HepG2 (cell line): Measurements from ENCODE around the gene NEDD4L. TPM values are rescaled to one million over a fixed set of nuclear protein-coding genes. Genes with fewer than 3 reads are reported as not detected.

ENCODE experiments used
- CCDC6 ChIP-seq: sonication (generic); formaldehyde crosslinking; IDR thresholded peaks from 2 replicates; pipeline ENCODE4 v1.8.1; 2022; ENCODE audit warnings: mild to moderate bottlenecking, missing genetic modification reagents, moderate library complexity
- CREM ChIP-seq, 2 experiments: sonication (generic) in 1 of 2; formaldehyde crosslinking in 1 of 2; IDR thresholded peaks; 2 replicates each; pipeline versions ENCODE4 v1.4.0 to v1.6.1; 2016 to 2020; ENCODE audit warnings: antibody characterized with exemption in 1 of 2, mild to moderate bottlenecking in 1 of 2, missing genetic modification reagents in 1 of 2
- ELF1 ChIP-seq: sonication (generic); formaldehyde crosslinking; IDR thresholded peaks from 2 replicates; pipeline ENCODE4 v1.4.0; 2020; ENCODE audit warnings: missing genetic modification reagents
- ELF3 ChIP-seq: IDR thresholded peaks from 2 replicates; pipeline ENCODE4 v1.6.1; 2016; ENCODE audit warnings: missing genetic modification reagents, missing compliant biosample characterization
- FOSL2 ChIP-seq: sonication (generic); formaldehyde crosslinking; IDR thresholded peaks from 2 replicates; pipeline ENCODE4 v1.4.0; 2020; ENCODE audit warnings: missing genetic modification reagents
- FOXO1 ChIP-seq: sonication (generic); formaldehyde crosslinking; IDR thresholded peaks from 2 replicates; pipeline ENCODE4 v1.4.0; 2020; ENCODE audit warnings: missing genetic modification reagents
- FOXP1 ChIP-seq, 2 experiments: fragments of 450-650 bp in 1 of 2; IDR thresholded peaks; 2 replicates each; pipeline ENCODE4 v1.6.1; 2017 to 2018; ENCODE audit warnings: antibody characterized with exemption in 1 of 2
- HDAC2 ChIP-seq: sonication (generic); formaldehyde crosslinking; IDR thresholded peaks from 2 replicates; pipeline ENCODE4 v1.4.0; 2020; ENCODE audit warnings: missing genetic modification reagents
- HNF4A ChIP-seq: sonication (generic); formaldehyde crosslinking; IDR thresholded peaks from 2 replicates; pipeline ENCODE4 v1.4.0; 2020; ENCODE audit warnings: missing genetic modification reagents
- KAT7 ChIP-seq: IDR thresholded peaks from 2 replicates; pipeline ENCODE4 v1.6.1; 2018; ENCODE audit warnings: borderline replicate concordance, missing compliant biosample characterization
- KLF6 ChIP-seq: IDR thresholded peaks from 2 replicates; pipeline ENCODE4 v1.8.0; 2016; ENCODE audit warnings: missing biosample characterization, missing genetic modification reagents
- MAX ChIP-seq: IDR thresholded peaks from 2 replicates; pipeline ENCODE4 v1.6.1; 2012; ENCODE audit warnings: inconsistent platforms
- MTA1 ChIP-seq: sonication (generic); formaldehyde crosslinking; IDR thresholded peaks from 2 replicates; pipeline ENCODE4 v1.4.0; 2020; ENCODE audit warnings: missing genetic modification reagents, mild to moderate bottlenecking, borderline replicate concordance
- NFYC ChIP-seq: IDR thresholded peaks from 2 replicates; pipeline ENCODE4 v1.6.1; 2016; ENCODE audit warnings: missing genetic modification reagents, missing compliant biosample characterization
- PAXIP1 ChIP-seq: sonication (generic); formaldehyde crosslinking; conservative IDR thresholded peaks from 2 replicates; pipeline ENCODE4 v1.4.0; 2020; ENCODE audit warnings: mild to moderate bottlenecking, missing genetic modification reagents, moderate library complexity
- RXRA ChIP-seq: sonication (generic); formaldehyde crosslinking; IDR thresholded peaks from 2 replicates; pipeline ENCODE4 v1.5.1; 2020; ENCODE audit warnings: missing genetic modification reagents
- SOX5 ChIP-seq: IDR thresholded peaks from 2 replicates; pipeline ENCODE4 v1.6.1; 2016; ENCODE audit warnings: borderline replicate concordance
- SOX6 ChIP-seq, 2 experiments: fragments of 450-650 bp in 1 of 2; sonication (generic) in 1 of 2; formaldehyde crosslinking in 1 of 2; IDR thresholded peaks; 2 replicates each; pipeline versions ENCODE4 v1.4.0 to v1.6.1; 2017 to 2020; ENCODE audit warnings: antibody characterized with exemption in 1 of 2, mild to moderate bottlenecking in 1 of 2, missing genetic modification reagents in 1 of 2
- SSRP1 ChIP-seq: IDR thresholded peaks from 2 replicates; pipeline ENCODE4 v1.6.1; 2016; ENCODE audit warnings: control low read depth
- TFE3 ChIP-seq: IDR thresholded peaks from 2 replicates; pipeline ENCODE4 v1.6.1; 2016
- ZNF207 ChIP-seq: fragments of 450-650 bp; IDR thresholded peaks from 2 replicates; pipeline ENCODE4 v1.6.1; 2016; ENCODE audit warnings: antibody characterized with exemption, borderline replicate concordance
- ZNF790 ChIP-seq: sonication (generic); formaldehyde crosslinking; IDR thresholded peaks from 2 replicates; pipeline ENCODE4 v1.8.0; 2022; ENCODE audit warnings: missing genetic modification reagents, mild to moderate bottlenecking, borderline replicate concordance
- polyA plus RNA-seq, 8 experiments: library from polyadenylated mRNA; depleted of rRNA in 3 of 8; stranded (reverse) in 7 of 8; unstranded in 1 of 8; fragments of >200 nt; fragmentation: Illumina TruSeq in 4 of 8; extraction: Trizol in 4 of 8; gene quantifications; 2 replicates each; pipeline versions ENCODE4 v1.2.1 to v1.2.3, GENCODE V29; 2011 to 2016; ENCODE audit warnings: low read depth in 4 of 8, missing spikeins in 1 of 8, mixed read lengths in 1 of 8; ENCODE audit not compliant: insufficient read depth in 1 of 8
- total RNA-seq, 5 experiments: library from RNA; depleted of rRNA; stranded (reverse); fragments of >200 nt; fragmentation: Illumina TruSeq; extraction: Trizol; gene quantifications; 2 replicates each; pipeline ENCODE4 v1.2.3, GENCODE V29; 2016; ENCODE audit warnings: low read depth in 1 of 5
- TF ChIP-seq, protein P1 (sequence below): sonication (generic); formaldehyde crosslinking; IDR thresholded peaks from 2 replicates; pipeline ENCODE4 v1.4.0; 2020; ENCODE audit warnings: missing genetic modification reagents

NEDD4L gene
- total and polyA plus RNA-seq, 2 of the 13 experiments (the other 11 are each of a cell fraction or from before 2014, with no cell fraction given), result 168 to 390 TPM

- peak; percentile 12 for TF ChIP-seq PAXIP1 (CRISPR knock-in tag)
- TF ChIP-seq SSRP1 (CRISPR knock-in tag), result peak; percentile 83; the same call in 1 of the 2 replicates
- peak; percentile 29; the same call in 1 of the 2 replicates for TF ChIP-seq RXRA
- no peak for TF ChIP-seq ELF1 (CRISPR knock-in tag)
- TF ChIP-seq KAT7 (CRISPR knock-in tag), result no peak
- 0 out of 2 replicates have a peak, but pooled peaks have one; percentile 8 for TF ChIP-seq ELF3 (CRISPR knock-in tag)
- TF ChIP-seq SOX6 (IDR thresholded peaks at IDR 0.05), result no peak
- peak; percentile 96 for TF ChIP-seq SOX6 (CRISPR knock-in tag; IDR thresholded peaks at IDR 0.05)
- no peak for TF ChIP-seq NFYC (CRISPR knock-in tag)
- no peak for TF ChIP-seq CCDC6 (CRISPR knock-in tag)
- TF ChIP-seq MTA1 (CRISPR knock-in tag), result no peak
- TF ChIP-seq, protein P1, sequence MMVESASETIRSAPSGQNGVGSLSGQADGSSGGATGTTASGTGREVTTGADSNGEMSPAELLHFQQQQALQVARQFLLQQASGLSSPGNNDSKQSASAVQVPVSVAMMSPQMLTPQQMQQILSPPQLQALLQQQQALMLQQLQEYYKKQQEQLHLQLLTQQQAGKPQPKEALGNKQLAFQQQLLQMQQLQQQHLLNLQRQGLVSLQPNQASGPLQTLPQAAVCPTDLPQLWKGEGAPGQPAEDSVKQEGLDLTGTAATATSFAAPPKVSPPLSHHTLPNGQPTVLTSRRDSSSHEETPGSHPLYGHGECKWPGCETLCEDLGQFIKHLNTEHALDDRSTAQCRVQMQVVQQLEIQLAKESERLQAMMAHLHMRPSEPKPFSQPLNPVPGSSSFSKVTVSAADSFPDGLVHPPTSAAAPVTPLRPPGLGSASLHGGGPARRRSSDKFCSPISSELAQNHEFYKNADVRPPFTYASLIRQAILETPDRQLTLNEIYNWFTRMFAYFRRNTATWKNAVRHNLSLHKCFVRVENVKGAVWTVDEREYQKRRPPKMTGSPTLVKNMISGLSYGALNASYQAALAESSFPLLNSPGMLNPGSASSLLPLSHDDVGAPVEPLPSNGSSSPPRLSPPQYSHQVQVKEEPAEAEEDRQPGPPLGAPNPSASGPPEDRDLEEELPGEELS, result 0 out of 2 replicates have a peak, but pooled peaks have one; percentile 43
- peak; percentile 32; the same call in 1 of the 2 replicates for TF ChIP-seq FOXO1
- peak; percentile 78 for TF ChIP-seq HNF4A (CRISPR knock-in tag)
- peak; percentile 49; the same call in 1 of the 2 replicates for TF ChIP-seq FOSL2 (CRISPR knock-in tag)
- no peak for TF ChIP-seq KLF6 (CRISPR knock-in tag)
- TF ChIP-seq ZNF207, result no peak
- TF ChIP-seq MAX, result peak; percentile 46; the same call in 1 of the 2 replicates
- TF ChIP-seq TFE3 (CRISPR knock-in tag), result 0 out of 2 replicates have a peak, but pooled peaks have one; percentile 11
- TF ChIP-seq FOXP1 (IDR thresholded peaks at IDR 0.05), result no peak
- TF ChIP-seq FOXP1 (CRISPR knock-in tag; IDR thresholded peaks at IDR 0.05), result peak; percentile 55
- TF ChIP-seq ZNF790 (CRISPR knock-in tag), result no peak
- TF ChIP-seq SOX5, result peak; percentile 98
- peak; percentile 30; the same call in 1 of the 2 replicates for TF ChIP-seq CREM (IDR thresholded peaks at IDR 0.05)
- TF ChIP-seq CREM (CRISPR knock-in tag; IDR thresholded peaks at IDR 0.05), result no peak
- 0 out of 2 replicates have a peak, but pooled peaks have one; percentile 19 for TF ChIP-seq HDAC2 (CRISPR knock-in tag)
Observed at GRCh38 chr18:58287353-58288274, 243.6 kb downstream of the NEDD4L start (continued).
